ENCODE measurements around the gene RACGAP1.

The RACGAP1 gene

DNA sequence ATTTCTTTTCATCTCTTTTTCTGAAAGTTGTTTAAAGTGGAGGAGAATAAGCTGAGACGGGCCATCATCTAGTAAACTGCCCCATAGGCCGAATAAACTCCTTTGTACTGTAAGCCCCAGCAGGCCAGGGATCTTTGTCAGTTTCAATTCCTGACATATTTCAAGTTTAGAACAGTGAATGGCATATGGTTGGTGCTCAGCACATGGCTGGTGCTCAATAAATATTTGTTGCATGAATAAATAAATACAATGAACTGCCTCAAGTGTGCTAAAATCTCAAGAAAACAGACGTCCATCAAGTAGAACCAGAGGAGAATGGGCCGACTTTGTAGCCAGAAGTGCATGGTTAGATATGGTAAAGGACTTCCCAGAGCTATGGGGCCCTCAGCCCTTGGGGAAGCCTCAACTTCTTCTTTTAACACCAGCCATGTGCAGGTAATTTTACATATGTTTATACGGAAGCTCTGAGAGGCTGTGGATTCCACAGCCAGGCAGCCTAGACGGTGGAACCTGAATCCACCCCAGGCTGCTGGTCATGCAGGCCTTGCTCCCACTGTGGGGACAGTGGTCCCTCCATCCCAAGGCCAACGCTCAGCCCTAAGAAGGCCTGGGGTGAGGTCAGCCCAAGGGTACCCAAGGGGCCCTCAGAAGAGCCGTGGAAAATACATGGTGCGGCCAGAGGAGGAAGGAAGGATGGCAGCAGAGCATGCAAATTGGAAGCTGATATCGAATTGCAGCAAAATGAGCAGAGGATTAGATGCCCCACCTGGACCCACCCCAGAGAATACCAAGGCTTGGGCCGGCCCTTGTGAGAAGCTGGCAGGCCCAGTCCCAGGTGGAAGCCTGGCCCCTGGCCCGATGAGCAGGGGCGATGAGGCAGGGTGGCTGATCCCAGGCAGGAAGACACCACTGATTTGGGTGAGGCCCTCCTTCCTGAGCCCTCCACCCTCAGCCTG, 83.5 kb downstream of the RACGAP1 start:
- no peak for DNase-seq
- TF ChIP-seq GATA1 (IDR thresholded peaks at IDR 0.05; ENCODE audit: low read depth, low read length): no peak
- TF ChIP-seq POLR2A (IDR thresholded peaks at IDR 0.05; ENCODE audit: low read length): no peak

DNA sequence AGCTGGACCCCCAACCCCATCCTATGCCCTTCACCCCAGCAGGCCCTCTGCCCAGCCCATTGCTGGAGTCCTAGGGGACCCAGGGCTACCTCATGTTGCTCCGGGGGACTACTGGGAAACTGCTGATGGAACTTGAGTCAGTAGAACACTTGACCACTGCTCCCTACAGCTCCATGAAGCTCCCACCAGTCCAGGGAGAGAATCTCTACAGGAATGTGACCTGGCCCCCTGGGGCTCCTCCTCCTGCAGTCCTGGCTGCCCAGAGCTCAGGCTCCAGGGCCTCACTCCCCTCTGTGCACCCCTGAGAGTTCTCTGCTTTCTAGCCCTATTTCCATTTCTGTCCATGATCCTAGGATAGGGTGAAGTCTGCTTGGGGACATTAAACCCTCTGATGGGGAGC, 85.6 kb downstream of the RACGAP1 start:
- no peak for TF ChIP-seq GATA1 (IDR thresholded peaks at IDR 0.05; ENCODE audit: low read depth, low read length)
- TF ChIP-seq POLR2A (IDR thresholded peaks at IDR 0.05; ENCODE audit: low read length): no peak
- no peak for DNase-seq

DNA sequence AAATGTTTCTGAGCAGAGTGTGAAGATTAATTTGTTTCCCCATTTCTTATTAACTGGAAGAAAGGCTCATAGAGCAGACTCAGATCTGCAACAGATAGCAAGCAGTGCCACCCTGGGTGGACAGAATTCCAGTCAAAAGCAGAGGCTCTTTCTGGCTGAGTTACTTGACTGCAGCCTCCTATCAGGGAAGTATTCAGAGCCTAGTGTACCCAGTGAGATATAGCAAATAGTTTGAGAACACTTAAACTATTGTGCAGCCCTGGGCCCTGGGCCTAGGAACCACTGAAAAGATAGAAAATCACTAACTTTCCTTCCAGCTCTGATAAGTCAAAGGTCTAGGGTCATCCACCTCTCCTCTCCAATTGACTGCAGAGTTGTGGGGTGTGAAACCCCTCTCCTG, 86.0 kb downstream of the RACGAP1 start:
- DNase-seq: no peak
- TF ChIP-seq GATA1 (IDR thresholded peaks at IDR 0.05; ENCODE audit: low read depth, low read length): no peak
- no peak for TF ChIP-seq POLR2A (IDR thresholded peaks at IDR 0.05; ENCODE audit: low read length)
